ENCODE data around the gene CDCA7L.
A peak's percentile ranks its signal among the peaks of the same experiment; 100 is the strongest.

GRCh38 chr7:21945454-21946221, at the start of gene CDCA7L:
- TF ChIP-seq EZH2 (IDR thresholded peaks at IDR 0.05) (no peak), POLR2AphosphoS5 (IDR thresholded peaks at IDR 0.05; ENCODE audit: low read depth, low read length) (peak; percentile 87), CTCF (IDR thresholded peaks at IDR 0.05 in 2 of 3, conservative IDR thresholded peaks at IDR 0.05 in 1 of 3; ENCODE audit: borderline replicate concordance in 1 of 3, insufficient read depth in 1 of 3, low read depth in 2 of 3, low read length in 2 of 3) (no peak), ELF1 (IDR thresholded peaks at IDR 0.05; ENCODE audit: borderline replicate concordance, low read depth) (no peak), ZFX (IDR thresholded peaks at IDR 0.05) (peak; percentile 74; the same call in 1 of the 2 replicates), YY1 (IDR thresholded peaks at IDR 0.05; ENCODE audit: extremely low read depth, insufficient replicate concordance, low read depth, low read length) (no peak), POLR2A (IDR thresholded peaks at IDR 0.05; ENCODE audit: borderline replicate concordance, extremely low read depth, insufficient read depth, insufficient read length) (peak; percentile 90), SRF (IDR thresholded peaks at IDR 0.05; ENCODE audit: low read depth) (no peak; the same call in 1 of the 2 replicates), SP1 (IDR thresholded peaks at IDR 0.05; ENCODE audit: low read depth) (peak; percentile 87), TCF7L2 (IDR thresholded peaks at IDR 0.05; ENCODE audit: borderline replicate concordance, extremely low read depth, insufficient read depth, insufficient read length) (peak; percentile 23)
